Ovary (tissue), 9 donors: ENCODE measurements around the gene DNMT1. TPM values are rescaled to one million over a fixed set of nuclear protein-coding genes. Genes with fewer than 3 reads are reported as not detected.

Experiments
- DNase-seq, 5 donors: peaks; one replicate each; pipeline ENCODE4 v3.0.0-alpha.2; 2019 to 2020
- H3K27ac ChIP-seq, 2 donors: fragments of 200-600 bp; one replicate each; pipeline versions ENCODE4 v1.5.1 to v1.8.0; 2019 to 2022
- H3K27me3 ChIP-seq: fragments of 200-600 bp; one replicate; pipeline ENCODE4 v1.8.0; 2022
- H3K36me3 ChIP-seq: fragments of 200-600 bp; sonication (generic); one replicate; pipeline ENCODE4 v1.5.1; 2019
- H3K4me1 ChIP-seq: one replicate; pipeline ENCODE4 v1.8.1; 2013; ENCODE audit warnings: mild to moderate bottlenecking, moderate library complexity; ENCODE audit not compliant: insufficient read depth
- H3K4me3 ChIP-seq: fragments of 200-600 bp; sonication (generic); one replicate; pipeline ENCODE4 v1.5.1; 2017
- H3K9me3 ChIP-seq, 2 donors: fragments of 200-600 bp in 1 of 2; sonication (generic) in 1 of 2; one replicate each; pipeline versions ENCODE4 v1.5.1 to v1.8.1; 2013 to 2019; ENCODE audit warnings: mild to moderate bottlenecking in 1 of 2, moderate library complexity in 1 of 2
- EP300 ChIP-seq: sonication (generic); formaldehyde crosslinking; IDR thresholded peaks from one replicate; pipeline ENCODE4 v1.6.1; 2017; ENCODE audit warnings: antibody characterized with exemption
- POLR2A ChIP-seq: fragments of 450-650 bp; IDR thresholded peaks from one replicate; pipeline ENCODE4 v1.6.1; 2017; ENCODE audit warnings: antibody characterized with exemption, mild to moderate bottlenecking, moderate library complexity
- WGBS, 3 donors: extraction: QIAGEN DNeasy Blood & Tissue Kit in 1 of 3; methylation state at CpG; one replicate each; pipeline versions ENCODE4 v1.1.5 to v1.1.7; 2013 to 2017; 5-methylcytosine and 5-hydroxymethylcytosine counted together
- intact Hi-C, 4 donors: fragments of 100-400 bp; cut with DNase I; formaldehyde crosslinking; loops; one replicate each; pipeline versions ENCODE4 v1.11.0 to v1.15.1; 2022 to 2023
- polyA plus RNA-seq, 2 donors: library from polyadenylated mRNA; stranded (reverse); fragments of 200-250 nt in 1 of 2; fragments of 350-450 nt in 1 of 2; fragmentation: Illumina TruSeq in 1 of 2; extraction: RNeasy Lipid Tissue Mini Kit (QIAGEN cat#74804) in 1 of 2; gene quantifications; one replicate each; pipeline ENCODE4 v1.2.3, GENCODE V29; 2013 to 2014
- total RNA-seq, 7 donors: library from RNA; depleted of rRNA in 2 of 7; stranded (reverse); fragments of >200 nt in 2 of 7; fragmentation: NEBNext Ultra II Directional in 3 of 7; extraction: Animal tissue kit (Norgen Biotek cat#: 25700) in 3 of 7; gene quantifications; one replicate each; pipeline versions ENCODE4 v1.1.0 to v1.2.4, GENCODE V29; 2016 to 2023
- TF ChIP-seq, protein P1 (sequence below), 3 donors: fragments of 450-650 bp in 2 of 3; fragments of 200-600 bp in 1 of 3; IDR thresholded peaks; one replicate each; pipeline versions ENCODE4 v1.5.1 to v1.8.0; 2016 to 2022; ENCODE audit warnings: antibody characterized with exemption in 3 of 3, mild to moderate bottlenecking in 1 of 3
- donor health status: DM: no; HTN: no; CAD: no; lungs with moderate emphysema.
- donor health status: DM: no; HTN: no; CAD: no.
- donor health status: Bipolar disorder and iron deficiency.
- donor health status: DM: yes; HTN: yes; CAD: no.
- donor health status: DM: no; HTN: no; CAD: no.
- donor health status: DM: yes; HTN: yes; CAD: no.

Gene DNMT1
- total and polyA plus RNA-seq, 9 donors: 19.8 to 74.2 (median 41.8) TPM

DNA sequence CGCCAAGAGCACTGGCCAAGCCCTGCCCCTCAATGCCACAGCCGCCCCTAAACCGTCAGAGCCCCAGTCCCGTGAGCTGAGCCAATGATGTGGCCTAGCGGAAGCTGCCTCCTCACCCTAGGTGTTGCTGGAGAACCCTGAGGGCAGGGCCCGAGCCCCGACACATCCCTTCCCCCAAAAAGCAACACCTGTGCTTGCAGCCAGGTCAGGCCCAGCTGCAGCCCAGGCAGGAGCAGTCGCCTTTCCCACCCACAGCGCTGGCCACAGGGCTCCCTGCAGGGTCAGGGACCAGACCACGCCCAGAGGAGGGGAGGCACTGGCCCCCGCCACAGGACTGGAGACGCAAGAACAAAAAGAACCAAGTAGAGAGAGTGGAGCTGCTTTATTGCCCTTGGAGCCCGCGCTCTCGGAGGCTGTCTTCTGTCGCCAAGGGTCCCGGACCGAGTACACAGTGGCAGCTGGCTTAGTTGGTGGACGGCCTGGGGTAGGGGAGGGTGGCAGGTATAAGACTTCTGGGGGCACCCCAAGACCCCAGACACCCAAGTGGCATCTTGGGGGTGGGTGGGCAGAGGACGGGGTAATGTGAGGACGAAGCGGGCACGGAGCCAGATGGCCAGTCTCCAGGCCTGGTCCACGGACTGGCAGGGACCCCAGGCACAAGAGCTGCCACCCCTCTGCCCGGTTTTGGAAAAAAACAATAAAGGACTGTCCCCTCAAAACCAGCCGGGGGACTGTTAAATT is 79.9 kb downstream of the DNMT1 start:
- Histone ChIP-seq H3K4me1 (peaks cover 5% of the 10 kb centered on the region), H3K36me3 (no peaks in the 10 kb centered on the region), H3K27ac (no peak overlapping the region), H3K4me3 (no peak overlapping the region), H3K27me3 (no peaks in the 10 kb centered on the region), H3K9me3 (no peaks in the 10 kb centered on the region)
- intact Hi-C loops: loop anchor here in 2 of 4 donors (10.0 kb wide), 2 partner anchors 110 to 130 kb away; no protein-coding TSS in a partner anchor
- TF ChIP-seq POLR2A (no peak), EP300 (no peak)
- TF ChIP-seq, protein P1, sequence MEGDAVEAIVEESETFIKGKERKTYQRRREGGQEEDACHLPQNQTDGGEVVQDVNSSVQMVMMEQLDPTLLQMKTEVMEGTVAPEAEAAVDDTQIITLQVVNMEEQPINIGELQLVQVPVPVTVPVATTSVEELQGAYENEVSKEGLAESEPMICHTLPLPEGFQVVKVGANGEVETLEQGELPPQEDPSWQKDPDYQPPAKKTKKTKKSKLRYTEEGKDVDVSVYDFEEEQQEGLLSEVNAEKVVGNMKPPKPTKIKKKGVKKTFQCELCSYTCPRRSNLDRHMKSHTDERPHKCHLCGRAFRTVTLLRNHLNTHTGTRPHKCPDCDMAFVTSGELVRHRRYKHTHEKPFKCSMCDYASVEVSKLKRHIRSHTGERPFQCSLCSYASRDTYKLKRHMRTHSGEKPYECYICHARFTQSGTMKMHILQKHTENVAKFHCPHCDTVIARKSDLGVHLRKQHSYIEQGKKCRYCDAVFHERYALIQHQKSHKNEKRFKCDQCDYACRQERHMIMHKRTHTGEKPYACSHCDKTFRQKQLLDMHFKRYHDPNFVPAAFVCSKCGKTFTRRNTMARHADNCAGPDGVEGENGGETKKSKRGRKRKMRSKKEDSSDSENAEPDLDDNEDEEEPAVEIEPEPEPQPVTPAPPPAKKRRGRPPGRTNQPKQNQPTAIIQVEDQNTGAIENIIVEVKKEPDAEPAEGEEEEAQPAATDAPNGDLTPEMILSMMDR (IDR thresholded peaks at IDR 0.05): no peak
- DNase-seq: peak in 2 of 5 donors; percentile 53 to 58
- whole genome bisulfite sequencing, 3 donors: 67 to 74% (median 72%) methylated on average over 22 to 26 of the region's 26 CpGs

DNA sequence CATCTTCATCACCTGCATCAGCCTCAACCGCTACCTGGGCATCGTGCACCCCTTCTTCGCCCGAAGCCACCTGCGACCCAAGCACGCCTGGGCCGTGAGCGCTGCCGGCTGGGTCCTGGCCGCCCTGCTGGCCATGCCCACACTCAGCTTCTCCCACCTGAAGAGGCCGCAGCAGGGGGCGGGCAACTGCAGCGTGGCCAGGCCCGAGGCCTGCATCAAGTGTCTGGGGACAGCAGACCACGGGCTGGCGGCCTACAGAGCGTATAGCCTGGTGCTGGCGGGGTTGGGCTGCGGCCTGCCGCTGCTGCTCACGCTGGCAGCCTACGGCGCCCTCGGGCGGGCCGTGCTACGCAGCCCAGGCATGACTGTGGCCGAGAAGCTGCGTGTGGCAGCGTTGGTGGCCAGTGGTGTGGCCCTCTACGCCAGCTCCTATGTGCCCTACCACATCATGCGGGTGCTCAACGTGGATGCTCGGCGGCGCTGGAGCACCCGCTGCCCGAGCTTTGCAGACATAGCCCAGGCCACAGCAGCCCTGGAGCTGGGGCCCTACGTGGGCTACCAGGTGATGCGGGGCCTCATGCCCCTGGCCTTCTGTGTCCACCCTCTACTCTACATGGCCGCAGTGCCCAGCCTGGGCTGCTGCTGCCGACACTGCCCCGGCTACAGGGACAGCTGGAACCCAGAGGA is 80.6 kb downstream of the DNMT1 start:
- Histone ChIP-seq H3K27ac (no peak overlapping the region), H3K9me3 (no peaks in the 10 kb centered on the region), H3K27me3 (no peaks in the 10 kb centered on the region), H3K4me3 (no peak overlapping the region), H3K4me1 (peaks cover 4% of the 10 kb centered on the region), H3K36me3 (no peaks in the 10 kb centered on the region)
- WGBS, 3 donors: 81 to 89% (median 81%) methylated on average over 42 to 43 of the region's 43 CpGs
- peak in 1 of 5 donors; percentile 48 for DNase-seq
- TF ChIP-seq, protein P1 (IDR thresholded peaks at IDR 0.05): no peak
- TF ChIP-seq EP300 (no peak), POLR2A (no peak)
- intact Hi-C loops: loop anchor here in 2 of 4 donors (10.0 kb wide), 2 partner anchors 111 to 131 kb away; no protein-coding TSS in a partner anchor

DNA sequence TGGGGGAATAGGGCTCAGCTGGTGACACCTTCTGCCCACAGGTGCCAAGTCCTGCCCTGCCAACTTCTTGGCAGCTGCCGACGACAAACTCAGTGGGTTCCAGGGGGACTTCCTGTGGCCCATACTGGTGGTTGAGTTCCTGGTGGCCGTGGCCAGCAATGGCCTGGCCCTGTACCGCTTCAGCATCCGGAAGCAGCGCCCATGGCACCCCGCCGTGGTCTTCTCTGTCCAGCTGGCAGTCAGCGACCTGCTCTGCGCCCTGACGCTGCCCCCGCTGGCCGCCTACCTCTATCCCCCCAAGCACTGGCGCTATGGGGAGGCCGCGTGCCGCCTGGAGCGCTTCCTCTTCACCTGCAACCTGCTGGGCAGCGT is 81.2 kb downstream of the DNMT1 start:
- no peaks in the 10 kb centered on the region for H3K36me3 ChIP-seq
- WGBS, 3 donors: 59 to 67% (median 64%) methylated on average over 19 of the region's 19 CpGs
- H3K27me3 ChIP-seq: no peaks in the 10 kb centered on the region
- no peaks in the 10 kb centered on the region for H3K4me1 ChIP-seq
- intact Hi-C loops: loop anchor here in 2 of 4 donors (10.0 kb wide), 2 partner anchors 111 to 131 kb away; no protein-coding TSS in a partner anchor
- H3K27ac ChIP-seq: peak overlapping the region in 1 of 2 donors; percentile 16
- TF ChIP-seq POLR2A (no peak), EP300 (no peak)
- TF ChIP-seq, protein P1 (IDR thresholded peaks at IDR 0.05): no peak
- no peaks in the 10 kb centered on the region for H3K9me3 ChIP-seq
- H3K4me3 ChIP-seq: no peak overlapping the region
- peak in 1 of 5 donors; percentile 53 for DNase-seq

DNA sequence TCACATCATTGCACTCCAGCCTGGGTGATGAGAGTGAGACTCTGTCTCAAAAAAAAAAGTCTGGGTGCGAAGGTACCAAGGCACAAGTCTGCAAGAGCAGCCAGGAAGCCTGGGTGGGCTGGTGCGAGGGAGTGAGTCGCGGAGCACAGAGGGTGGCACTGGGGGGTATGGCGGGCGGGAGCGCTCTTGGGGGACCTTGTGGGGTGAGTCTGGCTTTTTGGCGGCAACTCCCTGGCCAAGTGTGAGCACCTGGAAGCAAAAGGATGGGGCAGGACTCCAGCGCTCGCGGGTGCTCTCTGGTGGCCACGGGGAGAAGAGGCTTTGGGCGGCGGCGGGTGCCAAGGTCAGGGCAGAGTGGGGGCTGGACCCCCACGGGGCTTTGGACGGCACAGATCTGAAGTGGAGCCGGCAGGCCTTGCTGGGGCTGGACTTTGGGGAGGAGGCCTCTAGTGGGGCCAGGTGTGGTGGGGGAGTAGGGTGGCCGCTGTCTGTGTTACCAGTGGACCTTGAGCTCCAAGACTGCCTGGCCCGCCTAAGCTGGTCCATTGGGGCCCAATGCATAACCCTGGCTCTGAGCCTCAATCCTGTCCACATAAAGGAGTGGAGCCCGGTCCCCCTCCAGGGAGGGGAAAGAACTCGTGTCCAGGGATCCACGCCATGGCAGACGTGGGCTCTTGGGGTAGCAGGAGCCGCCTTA is 81.7 kb downstream of the DNMT1 start:
- no peaks in the 10 kb centered on the region for H3K9me3 ChIP-seq
- TF ChIP-seq, protein P1 (IDR thresholded peaks at IDR 0.05): peak in 1 of 3 donors; percentile 43
- TF ChIP-seq POLR2A: no peak
- no peak for TF ChIP-seq EP300
- H3K36me3 ChIP-seq: no peaks in the 10 kb centered on the region
- H3K4me3 ChIP-seq: no peak overlapping the region
- peak overlapping the region in 1 of 2 donors; percentile 16 for H3K27ac ChIP-seq
- H3K27me3 ChIP-seq: no peaks in the 10 kb centered on the region
- intact Hi-C loops: loop anchor here in 2 of 4 donors (10.0 kb wide), 2 partner anchors 112 to 132 kb away; no protein-coding TSS in a partner anchor
- DNase-seq: peak in 3 of 5 donors; percentile 39 to 79 (median 68)
- no peaks in the 10 kb centered on the region for H3K4me1 ChIP-seq
- WGBS, 3 donors: 15 to 19% (median 19%) methylated on average over 20 to 25 of the region's 25 CpGs
